HepG2 (cell line): ENCODE data around the gene CAMSAP2. TPM values are rescaled to one million over a fixed set of nuclear protein-coding genes. Genes with fewer than 3 reads are reported as not detected.

Experiments
- ATAC-seq: fragments of 200-7000 bp; cut with Tn5 transposase; 3 replicates; pipeline ENCODE4 v1.9.1; 2020; ENCODE audit warnings: mild to moderate bottlenecking, moderate library complexity
- Bru-seq: library from RNA; stranded (reverse); fragments of 400-500 nt; gene quantifications from one replicate; lab custom pipeline; 2021; lab: Mats Ljungman, UMichigan
- BruChase-seq, 2 experiments: library from RNA; stranded (reverse); fragments of 400-500 nt; gene quantifications; one replicate each; lab custom pipeline; 2021; lab: Mats Ljungman, UMichigan
- BruUV-seq: library from RNA; stranded (reverse); fragments of 400-500 nt; replicated peaks from 2 replicates; lab custom pipeline; 2021; lab: Mats Ljungman, UMichigan
- CTCF ChIA-PET: fragments of 300-600 bp; formaldehyde crosslinking; extraction: SDS; loops from one replicate; lab custom pipeline; 2021; ENCODE audit warnings: low total read pairs, inconsistent platforms, low intra/inter-chr PET ratio; lab: Yijun Ruan, JAX
- POLR2A ChIA-PET: fragments of 350-600 bp; sonication (Branson Sonifier 250); formaldehyde crosslinking; loops from one replicate; lab custom pipeline; 2020; ENCODE audit warnings: antibody characterized with exemption, inconsistent platforms; lab: Yijun Ruan, JAX
- DNase-seq: peaks from one replicate; pipeline ENCODE4 v3.0.0-alpha.2; 2015; ENCODE audit warnings: low spot score
- FAIRE-seq: peaks from 3 replicates; lab custom pipeline; 2011; peaks lifted over from hg19 to GRCh38; lab: Jason Lieb, UNC
- H2AFZ ChIP-seq: one replicate; pipeline ENCODE4 v1.6.1; 2011; ENCODE audit warnings: low read length, inconsistent platforms
- H3K27ac ChIP-seq: fragments of 300-600 bp; 3 replicates; pipeline ENCODE4 v1.8.0; 2011; ENCODE audit warnings: mixed run types, mild to moderate bottlenecking, mixed read lengths, low read length, inconsistent platforms; ENCODE audit not compliant: insufficient read depth; ENCODE audit errors: extremely low read length
- H3K27me3 ChIP-seq, 2 experiments: fragments of 200-600 bp in 1 of 2; 2 replicates in 1 of 2; 3 replicates in 1 of 2; pipeline versions ENCODE4 v1.6.0 to v1.8.0; 2011; ENCODE audit warnings: low read length in 2 of 2, mild to moderate bottlenecking in 2 of 2, moderate library complexity in 2 of 2, inconsistent platforms in 1 of 2; ENCODE audit not compliant: insufficient read depth in 2 of 2, control insufficient read depth in 1 of 2
- H3K36me3 ChIP-seq, 2 experiments: fragments of 200-600 bp in 1 of 2; replicated peaks in 1 of 2; 2 replicates in 1 of 2; 3 replicates in 1 of 2; pipeline versions ENCODE4 v1.5.1 to v1.8.0; 2011; ENCODE audit warnings: low read length in 2 of 2, inconsistent platforms in 1 of 2; ENCODE audit not compliant: insufficient read depth in 2 of 2, control insufficient read depth in 1 of 2
- H3K4me1 ChIP-seq: 2 replicates; pipeline ENCODE4 v1.5.1; 2012; ENCODE audit warnings: low read length, inconsistent platforms; ENCODE audit not compliant: insufficient read depth
- H3K4me2 ChIP-seq: 2 replicates; pipeline ENCODE4 v1.6.0; 2011; ENCODE audit warnings: low read depth, low read length, inconsistent platforms
- H3K4me3 ChIP-seq, 3 experiments: fragments of 200-600 bp in 1 of 3; sonication (generic), shearing (Covaris generic) in 1 of 3; replicated peaks in 1 of 3; 2 replicates each; pipeline ENCODE4 v1.5.1; 2011 to 2016; ENCODE audit warnings: low read length in 3 of 3, inconsistent platforms in 2 of 3, low read depth in 2 of 3, mild to moderate bottlenecking in 2 of 3, control low read depth in 1 of 3, mixed read lengths in 1 of 3; ENCODE audit not compliant: insufficient read depth in 1 of 3
- H3K79me2 ChIP-seq: one replicate; pipeline ENCODE4 v1.6.1; 2011; ENCODE audit warnings: low read length, inconsistent platforms; ENCODE audit not compliant: insufficient read depth
- H3K9ac ChIP-seq: 2 replicates; pipeline ENCODE4 v1.6.0; 2011; ENCODE audit warnings: mild to moderate bottlenecking, low read depth, low read length, inconsistent platforms; ENCODE audit not compliant: insufficient read depth
- H3K9me3 ChIP-seq: 2 replicates; pipeline ENCODE4 v1.5.1; 2012; ENCODE audit warnings: mild to moderate bottlenecking, low read length
- H4K20me1 ChIP-seq: 2 replicates; pipeline ENCODE4 v1.6.0; 2011; ENCODE audit warnings: inconsistent platforms, mild to moderate bottlenecking, low read length, moderate library complexity; ENCODE audit not compliant: insufficient read depth
- ARID5B ChIP-seq: IDR thresholded peaks from 2 replicates; pipeline ENCODE4 v1.4.0; 2020; ENCODE audit warnings: mild to moderate bottlenecking, missing genetic modification reagents
- BATF2 ChIP-seq: sonication (generic); formaldehyde crosslinking; IDR thresholded peaks from 2 replicates; pipeline ENCODE4 v1.8.0; 2022; ENCODE audit warnings: mild to moderate bottlenecking, missing genetic modification reagents, moderate library complexity
- DMAP1 ChIP-seq: IDR thresholded peaks from 2 replicates; pipeline ENCODE4 v1.6.1; 2016
- DNMT3B ChIP-seq: conservative IDR thresholded peaks from 2 replicates; pipeline ENCODE4 v1.6.1; 2016; ENCODE audit warnings: missing biosample characterization, control low read depth
- KDM6A ChIP-seq: IDR thresholded peaks from 2 replicates; pipeline ENCODE4 v1.6.1; 2016; ENCODE audit warnings: low read depth
- RCOR2 ChIP-seq: IDR thresholded peaks from 2 replicates; pipeline ENCODE4 v1.6.1; 2016; ENCODE audit warnings: missing biosample characterization, missing genetic modification reagents
- SCMH1 ChIP-seq: sonication (generic); formaldehyde crosslinking; IDR thresholded peaks from 2 replicates; pipeline ENCODE4 v1.9.0; 2021; ENCODE audit warnings: missing genetic modification reagents, mild to moderate bottlenecking, borderline replicate concordance
- ZGPAT ChIP-seq: IDR thresholded peaks from 2 replicates; pipeline ENCODE4 v1.6.1; 2016; ENCODE audit warnings: mild to moderate bottlenecking
- ZNF329 ChIP-seq: sonication (generic); formaldehyde crosslinking; IDR thresholded peaks from 2 replicates; pipeline ENCODE4 v1.9.0; 2021; ENCODE audit warnings: low read depth, mild to moderate bottlenecking, missing genetic modification reagents
- ZNF484 ChIP-seq: sonication (generic); formaldehyde crosslinking; IDR thresholded peaks from 2 replicates; pipeline ENCODE4 v1.5.1; 2020; ENCODE audit warnings: mild to moderate bottlenecking, low read depth, missing genetic modification reagents, borderline replicate concordance
- ZNF563 ChIP-seq: sonication (generic); formaldehyde crosslinking; IDR thresholded peaks from 2 replicates; pipeline ENCODE4 v1.8.0; 2022; ENCODE audit warnings: mild to moderate bottlenecking, moderate library complexity, missing genetic modification reagents
- ZNF781 ChIP-seq: sonication (generic); formaldehyde crosslinking; IDR thresholded peaks from 2 replicates; pipeline ENCODE4 v1.5.1; 2020; ENCODE audit warnings: borderline replicate concordance, mild to moderate bottlenecking, missing genetic modification reagents; ENCODE audit errors: not compliant biosample characterization
- ZSCAN12 ChIP-seq: sonication (generic); formaldehyde crosslinking; IDR thresholded peaks from 2 replicates; pipeline ENCODE4 v1.9.0; 2021; ENCODE audit warnings: mild to moderate bottlenecking, missing genetic modification reagents
- WGBS: methylation state at CpG from one replicate; pipeline ENCODE4 v1.1.6; 2017; ENCODE audit warnings: low lambda C conversion rate; 5-methylcytosine and 5-hydroxymethylcytosine counted together
- in situ Hi-C: cut with HindIII; loops from 2 replicates; pipeline ENCODE4 v1.10.0; 2017; ENCODE audit warnings: low pct_unique_long_range_greater_than_20kb; ENCODE audit not compliant: extremely low pct_ligation_motif_present
- intact Hi-C: fragments of 100-400 bp; cut with micrococcal nuclease; formaldehyde crosslinking; loops from one replicate; pipeline ENCODE4 v1.10.0; 2022; ENCODE audit not compliant: unreplicated experiment
- long read RNA-seq, 2 experiments: library from RNA in 1 of 2; library from polyadenylated mRNA in 1 of 2; stranded (forward) in 1 of 2; unstranded in 1 of 2; transcript quantifications; one replicate each; pipeline ENCODE4 v2.0.0, GENCODE V29; 2019 to 2022
- polyA minus RNA-seq, 3 experiments: library from RNA; depleted of rRNA, polyadenylated mRNA; stranded (reverse); fragments of >200 nt; gene quantifications; 2 replicates each; pipeline ENCODE4 v1.2.3, GENCODE V29; 2011; ENCODE audit warnings: low replicate concordance in 1 of 3
- polyA plus RNA-seq, 8 experiments: library from polyadenylated mRNA; depleted of rRNA in 3 of 8; stranded (reverse) in 7 of 8; unstranded in 1 of 8; fragments of >200 nt; fragmentation: Illumina TruSeq in 4 of 8; extraction: Trizol in 4 of 8; gene quantifications; 2 replicates each; pipeline versions ENCODE4 v1.2.1 to v1.2.3, GENCODE V29; 2011 to 2016; ENCODE audit warnings: low read depth in 4 of 8, missing spikeins in 1 of 8, mixed read lengths in 1 of 8; ENCODE audit not compliant: insufficient read depth in 1 of 8
- total RNA-seq, 5 experiments: library from RNA; depleted of rRNA; stranded (reverse); fragments of >200 nt; fragmentation: Illumina TruSeq; extraction: Trizol; gene quantifications; 2 replicates each; pipeline ENCODE4 v1.2.3, GENCODE V29; 2016; ENCODE audit warnings: low read depth in 1 of 5

CAMSAP2 gene
- total RNA-seq (2016; rRNA removed; fragmentation: Illumina TruSeq; extraction: Trizol) (8.2 and 10.3 TPM in 2 replicates), polyA plus RNA-seq (2011; rRNA removed) (2.7 and 3.4 TPM in 2 replicates), polyA minus RNA-seq (2011; rRNA and poly(A)+ RNA removed; ENCODE audit: low replicate concordance) (2.5 and 25.6 TPM in 2 replicates), Bru-seq, nascent RNA (percentile 67 among the genes with signal in this experiment), BruChase-seq, experiment 1, labeled RNA remaining after a 6-hour chase (percentile 66 among the genes with signal in this experiment), BruChase-seq, experiment 2, labeled RNA remaining after a 2-hour chase (percentile 67 among the genes with signal in this experiment)
- total RNA-seq (2016; cell fraction: cytosol; rRNA removed; fragmentation: Illumina TruSeq; extraction: Trizol; ENCODE audit: low read depth), result 0.91 and 0.97 TPM in 2 replicates
- 7.7 and 11.2 TPM in 2 replicates for total RNA-seq (2016; cell fraction: insoluble cytoplasmic fraction; rRNA removed; fragmentation: Illumina TruSeq; extraction: Trizol)
- total RNA-seq (2016; cell fraction: membrane; rRNA removed; fragmentation: Illumina TruSeq; extraction: Trizol), result 2.8 and 2.9 TPM in 2 replicates
- 10.7 and 14.3 TPM in 2 replicates for total RNA-seq (2016; cell fraction: nucleus; rRNA removed; fragmentation: Illumina TruSeq; extraction: Trizol)
- 0.85 and 1.5 TPM in 2 replicates for polyA plus RNA-seq (2011; cell fraction: cytosol; rRNA removed)
- 2.2 and 2.6 TPM in 2 replicates for polyA plus RNA-seq (2011; cell fraction: nucleus; rRNA removed)
- 5.3 and 5.9 TPM in 2 replicates for polyA plus RNA-seq (2012)
- polyA plus RNA-seq (2016; cell fraction: cytosol; fragmentation: Illumina TruSeq; extraction: Trizol; ENCODE audit: low read depth), result 0.19 and 0.25 TPM in 2 replicates
- polyA plus RNA-seq (2016; cell fraction: insoluble cytoplasmic fraction; fragmentation: Illumina TruSeq; extraction: Trizol; ENCODE audit: low read depth), result 6.9 and 7.4 TPM in 2 replicates
- 0.78 and 0.97 TPM in 2 replicates for polyA plus RNA-seq (2016; cell fraction: membrane; fragmentation: Illumina TruSeq; extraction: Trizol; ENCODE audit: low read depth)
- polyA plus RNA-seq (2016; cell fraction: nucleus; fragmentation: Illumina TruSeq; extraction: Trizol; ENCODE audit: insufficient read depth, low read depth), result 12.4 and 12.5 TPM in 2 replicates
- 4.4 and 5.6 TPM in 2 replicates for polyA minus RNA-seq (2011; cell fraction: cytosol; rRNA and poly(A)+ RNA removed)
- polyA minus RNA-seq (2011; cell fraction: nucleus; rRNA and poly(A)+ RNA removed), result 12.2 and 18.8 TPM in 2 replicates
- long read RNA-seq, experiment 1, partial matches to known transcripts, result 1 of 2 reads
- long read RNA-seq, experiment 1, other reads (novel, unspliced or antisense), result 1 of 2 reads
- long read RNA-seq, experiment 2, partial matches to known transcripts, result 3 of 10 reads
- long read RNA-seq, experiment 2, other reads (novel, unspliced or antisense), result 7 of 10 reads

GRCh38 chr1:200738327-200738948 lies at the start of gene CAMSAP2:
TSS of gene CAMSAP2 (plus strand) at chr1:200738893. CDS start at chr1:200739828, 935 bp downstream.
- H3K27me3 ChIP-seq, result peaks cover 0 to 10% of the 10 kb centered on the region in 2 experiments; a peak in 2 of 5 replicates
- H2AFZ ChIP-seq, result peak within 1 kb of the TSS; percentile 97
- peak; percentile 68 for DNase-seq
- no peaks in the 10 kb centered on the region for H3K9me3 ChIP-seq
- in situ Hi-C loops, result no loop called here
- peak; percentile 89 for ATAC-seq
- no TSS peak for BruUV-seq
- peaks cover 41% of the 10 kb centered on the region for H3K4me1 ChIP-seq
- 0 out of 2 replicates have a peak, but pooled peaks cover 6% of the 10 kb centered on the region for H4K20me1 ChIP-seq
- peak within 1 kb of the TSS; percentile 99 for H3K4me2 ChIP-seq
- CTCF ChIA-PET, result no interaction called here
- peak within 1 kb of the TSS; percentile 80 to 93 (median 85) for H3K4me3 ChIP-seq
- POLR2A ChIA-PET, result interaction anchor here (2.3 kb wide), 1 partner anchor 69 kb away, joined by 20 read pairs; the partner anchor contains the start of gene DDX59
- no peaks in the 10 kb centered on the region for H3K36me3 ChIP-seq
- peak within 1 kb of the TSS; percentile 90 for H3K27ac ChIP-seq
- under 1% methylated on average over 26 of the region's 33 CpGs for WGBS
- peak; percentile 21 for FAIRE-seq
- peak within 1 kb of the TSS; percentile 78 for H3K9ac ChIP-seq
- H3K79me2 ChIP-seq, result peaks cover 30% of the 10 kb centered on the region
- intact Hi-C loops, result loop anchor here (2.0 kb wide), 1 partner anchor 70 kb away; the partner anchor contains the start of gene DDX59
- TF ChIP-seq DNMT3B (CRISPR knock-in tag) (no peak), RCOR2 (CRISPR knock-in tag) (no peak), BATF2 (CRISPR knock-in tag) (no peak), KDM6A (CRISPR knock-in tag) (no peak), ZNF329 (CRISPR knock-in tag) (no peak), ZNF781 (CRISPR knock-in tag) (no peak), ARID5B (no peak; the same call in none of the 2 replicates), ZSCAN12 (CRISPR knock-in tag) (no peak), DMAP1 (CRISPR knock-in tag) (no peak), ZNF484 (CRISPR knock-in tag) (no peak), SCMH1 (CRISPR knock-in tag) (no peak), ZNF563 (no peak), ZGPAT (CRISPR knock-in tag) (no peak)
